Measurements from ENCODE around the gene THAP11.

THAP11 gene

GRCh38 chr16:67886387-67886786 is 44.3 kb downstream of the THAP11 start:
- TF ChIP-seq, protein P1, sequence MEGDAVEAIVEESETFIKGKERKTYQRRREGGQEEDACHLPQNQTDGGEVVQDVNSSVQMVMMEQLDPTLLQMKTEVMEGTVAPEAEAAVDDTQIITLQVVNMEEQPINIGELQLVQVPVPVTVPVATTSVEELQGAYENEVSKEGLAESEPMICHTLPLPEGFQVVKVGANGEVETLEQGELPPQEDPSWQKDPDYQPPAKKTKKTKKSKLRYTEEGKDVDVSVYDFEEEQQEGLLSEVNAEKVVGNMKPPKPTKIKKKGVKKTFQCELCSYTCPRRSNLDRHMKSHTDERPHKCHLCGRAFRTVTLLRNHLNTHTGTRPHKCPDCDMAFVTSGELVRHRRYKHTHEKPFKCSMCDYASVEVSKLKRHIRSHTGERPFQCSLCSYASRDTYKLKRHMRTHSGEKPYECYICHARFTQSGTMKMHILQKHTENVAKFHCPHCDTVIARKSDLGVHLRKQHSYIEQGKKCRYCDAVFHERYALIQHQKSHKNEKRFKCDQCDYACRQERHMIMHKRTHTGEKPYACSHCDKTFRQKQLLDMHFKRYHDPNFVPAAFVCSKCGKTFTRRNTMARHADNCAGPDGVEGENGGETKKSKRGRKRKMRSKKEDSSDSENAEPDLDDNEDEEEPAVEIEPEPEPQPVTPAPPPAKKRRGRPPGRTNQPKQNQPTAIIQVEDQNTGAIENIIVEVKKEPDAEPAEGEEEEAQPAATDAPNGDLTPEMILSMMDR (IDR thresholded peaks at IDR 0.05; ENCODE audit: low read depth, low read length) = no peak
- no peak for DNase-seq (ENCODE audit: low read depth in 2 of 2)
- H3K4me3 ChIP-seq (replicated peaks in 1 of 2; ENCODE audit: low read depth in 2 of 2, low read length in 2 of 2) = no peak overlapping the region

DNA sequence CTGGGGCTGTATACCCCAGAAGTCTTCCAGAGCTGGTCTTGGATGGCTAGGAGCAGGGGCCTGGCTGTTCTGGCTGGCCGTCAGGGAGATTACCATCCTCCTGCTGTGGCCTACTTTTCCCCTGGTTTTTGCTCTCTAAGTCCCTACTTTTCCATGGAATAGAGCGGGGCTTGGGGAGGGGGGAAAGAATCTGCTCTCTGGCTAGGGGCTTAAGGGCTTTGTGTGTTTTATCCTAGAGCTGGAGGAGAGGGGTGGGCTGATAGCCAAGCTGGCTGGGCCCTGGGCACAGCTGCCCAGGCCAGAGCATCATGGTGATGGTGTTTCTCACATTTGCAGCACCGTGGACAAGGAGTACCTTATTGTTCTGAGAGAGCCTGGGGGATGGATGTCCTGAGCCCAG is 46.2 kb downstream of the THAP11 start:
- TF ChIP-seq, protein P1 (IDR thresholded peaks at IDR 0.05; ENCODE audit: low read depth, low read length) = no peak
- no peak overlapping the region for H3K4me3 ChIP-seq (replicated peaks in 1 of 2; ENCODE audit: low read depth in 2 of 2, low read length in 2 of 2)
- no peak for DNase-seq (ENCODE audit: low read depth in 2 of 2)

- TF ChIP-seq, protein P1 (IDR thresholded peaks at IDR 0.05; ENCODE audit: low read depth, low read length) = no peak
- H3K4me3 ChIP-seq (replicated peaks in 1 of 2; ENCODE audit: low read depth in 2 of 2, low read length in 2 of 2) = peak overlapping the region in 1 of 2 donors; percentile 49
- DNase-seq (ENCODE audit: low read depth in 2 of 2) = no peak
Measured at GRCh38 chr16:67892375-67892774, 50.3 kb downstream of the THAP11 start.

DNA sequence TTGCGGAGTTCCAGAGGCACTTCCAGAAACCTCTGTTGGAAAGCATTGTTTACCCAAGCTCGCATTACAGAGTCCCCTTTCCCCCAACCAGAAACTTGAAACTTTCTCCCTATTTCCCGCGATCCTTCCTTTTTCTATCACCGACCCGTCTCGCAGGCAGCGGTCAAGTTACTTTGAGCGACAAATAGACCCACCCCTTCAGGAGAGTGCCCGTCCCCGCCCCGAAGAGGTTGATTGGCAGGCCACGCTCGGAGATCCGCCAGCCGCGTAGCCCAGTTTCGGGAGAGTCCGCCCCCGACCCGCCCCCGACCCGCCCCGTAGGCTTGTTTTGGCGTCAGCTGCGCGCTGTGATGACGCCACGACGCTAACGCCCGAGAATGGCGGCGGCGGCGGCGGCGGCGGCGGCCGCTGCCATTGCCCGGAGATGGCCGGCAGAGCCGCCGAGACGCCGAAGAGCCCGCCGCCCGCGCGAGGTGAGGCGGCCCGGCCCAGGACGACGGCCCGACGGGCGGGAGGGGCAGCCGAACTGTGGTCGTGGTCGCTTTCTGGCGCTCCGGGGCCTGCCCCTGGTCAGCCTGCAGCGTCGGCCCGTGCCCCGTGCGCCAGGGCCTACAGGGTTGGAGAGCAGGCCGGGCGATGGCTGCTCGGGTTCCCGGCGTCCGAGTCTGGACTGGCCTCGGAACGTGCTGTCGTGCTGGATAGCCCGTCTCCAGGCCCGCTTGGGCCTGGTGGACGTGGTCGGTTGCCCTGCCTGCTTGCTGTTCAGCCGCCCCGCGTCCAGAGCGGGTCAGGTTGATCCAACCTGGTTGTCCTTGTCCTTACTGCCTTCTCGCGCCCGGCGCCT is 51.0 kb downstream of the THAP11 start, which contains the start of gene PSKH1:
TSS of gene PSKH1 (plus strand) at position 356 of the 844 bp plus-strand sequence. CDS start 15,496 bp downstream, outside the sequence.
- peak within 1 kb of the TSS; percentile 88 to 90 for H3K4me3 ChIP-seq (replicated peaks in 1 of 2; ENCODE audit: low read depth in 2 of 2, low read length in 2 of 2)
- DNase-seq (ENCODE audit: low read depth in 2 of 2) = peak; percentile 96

More for the DNA sequence above, 51.0 kb downstream of the THAP11 start, which contains the start of gene PSKH1:
- TF ChIP-seq, protein P1 (IDR thresholded peaks at IDR 0.05; ENCODE audit: low read depth, low read length) = no peak

Measured in cardiac fibroblast (primary cell).